Natural killer cell (primary cell): Measurements from ENCODE around the gene STK16. TPM values are rescaled to one million over a fixed set of nuclear protein-coding genes. Genes with fewer than 3 reads are reported as not detected.
A peak's percentile ranks its signal among the peaks of the same experiment; 100 is the strongest.

Experiments
- ATAC-seq, 3 donors: fragments of 150-1000 bp in 2 of 3; fragments of 200-7000 bp in 1 of 3; cut with Tn5 transposase; 1 replicate in 1 of 3; 2 replicates in 2 of 3; pipeline ENCODE4 v1.10.0; 2021; ENCODE audit warnings: mild to moderate bottlenecking in 2 of 3, moderate library complexity in 2 of 3
- DNase-seq, 2 donors: peaks; one replicate each; pipeline versions ENCODE4 v3.0.0 to v3.0.0-alpha.2; 2013 to 2021; ENCODE audit warnings: mixed read lengths in 1 of 2
- H3K27ac ChIP-seq: one replicate; pipeline ENCODE4 v1.5.1; 2013; ENCODE audit warnings: mild to moderate bottlenecking, low read length
- H3K27me3 ChIP-seq: one replicate; pipeline ENCODE4 v1.6.1; 2013; ENCODE audit warnings: low read length; ENCODE audit not compliant: control insufficient read depth, insufficient read depth
- H3K36me3 ChIP-seq: one replicate; pipeline ENCODE4 v1.6.1; 2013; ENCODE audit warnings: low read length; ENCODE audit not compliant: control insufficient read depth, insufficient read depth
- H3K4me1 ChIP-seq: one replicate; pipeline ENCODE4 v1.6.1; 2013; ENCODE audit warnings: low read length; ENCODE audit not compliant: control insufficient read depth, insufficient read depth
- H3K4me3 ChIP-seq: one replicate; pipeline ENCODE4 v1.5.1; 2013; ENCODE audit warnings: low read length
- H3K9me3 ChIP-seq: one replicate; pipeline ENCODE4 v1.6.1; 2013; ENCODE audit warnings: low read length; ENCODE audit not compliant: control insufficient read depth, insufficient read depth
- H3K27ac Mint-ChIP-seq, 2 donors: one replicate each; pipeline ENCODE4 v1.8.0; 2022; ENCODE audit warnings: mild to moderate bottlenecking in 2 of 2, mixed read lengths in 2 of 2, moderate library complexity in 1 of 2
- H3K27me3 Mint-ChIP-seq, 2 donors: one replicate each; pipeline ENCODE4 v1.8.0; 2022; ENCODE audit warnings: low read depth in 2 of 2, mixed read lengths in 2 of 2
- H3K36me3 Mint-ChIP-seq: one replicate; pipeline ENCODE4 v1.8.0; 2022; ENCODE audit warnings: mixed read lengths
- H3K4me1 Mint-ChIP-seq, 2 donors: one replicate each; pipeline ENCODE4 v1.8.0; 2022; ENCODE audit warnings: mixed read lengths in 2 of 2
- H3K4me3 Mint-ChIP-seq: one replicate; pipeline ENCODE4 v1.8.0; 2022; ENCODE audit warnings: mild to moderate bottlenecking, moderate library complexity, mixed read lengths
- H3K9me3 Mint-ChIP-seq, 2 donors: one replicate each; pipeline ENCODE4 v1.8.0; 2022; ENCODE audit warnings: mixed read lengths in 2 of 2
- WGBS: methylation state at CpG from one replicate; pipeline ENCODE4 v1.1.7; 2013; ENCODE audit warnings: missing lambda C conversion rate; ENCODE audit not compliant: insufficient coverage; 5-methylcytosine and 5-hydroxymethylcytosine counted together
- intact Hi-C: fragments of 100-400 bp; cut with micrococcal nuclease; formaldehyde crosslinking; loops from one replicate; pipeline ENCODE4 v1.14.2; 2022
- total RNA-seq, 4 donors: library from RNA; stranded (reverse); fragments of 120-200 nt in 1 of 4; gene quantifications; one replicate each; pipeline versions ENCODE4 v1.2.3 to v1.2.4, GENCODE V29; 2013 to 2022
- TF ChIP-seq, protein P1 (sequence below): fragments of 200-600 bp; IDR thresholded peaks from one replicate; pipeline ENCODE4 v1.8.0; 2022; ENCODE audit warnings: antibody characterized with exemption

The STK16 gene
- total RNA-seq, 3 donors from 2014 or later (not counting 1 experiment from before 2014, with no cell fraction given): 28.7 to 32.5 (median 32.4) TPM

GRCh38 chr2:219277703-219278654 is 32.7 kb downstream of the STK16 start:
- no peaks in the 10 kb centered on the region for H3K27me3 ChIP-seq
- H3K4me3 ChIP-seq: peak overlapping the region; percentile 46
- H3K36me3 Mint-ChIP-seq: no peaks in the 10 kb centered on the region
- H3K36me3 ChIP-seq: peaks cover 25% of the 10 kb centered on the region
- H3K4me1 ChIP-seq: peaks cover 30% of the 10 kb centered on the region
- TF ChIP-seq, protein P1, sequence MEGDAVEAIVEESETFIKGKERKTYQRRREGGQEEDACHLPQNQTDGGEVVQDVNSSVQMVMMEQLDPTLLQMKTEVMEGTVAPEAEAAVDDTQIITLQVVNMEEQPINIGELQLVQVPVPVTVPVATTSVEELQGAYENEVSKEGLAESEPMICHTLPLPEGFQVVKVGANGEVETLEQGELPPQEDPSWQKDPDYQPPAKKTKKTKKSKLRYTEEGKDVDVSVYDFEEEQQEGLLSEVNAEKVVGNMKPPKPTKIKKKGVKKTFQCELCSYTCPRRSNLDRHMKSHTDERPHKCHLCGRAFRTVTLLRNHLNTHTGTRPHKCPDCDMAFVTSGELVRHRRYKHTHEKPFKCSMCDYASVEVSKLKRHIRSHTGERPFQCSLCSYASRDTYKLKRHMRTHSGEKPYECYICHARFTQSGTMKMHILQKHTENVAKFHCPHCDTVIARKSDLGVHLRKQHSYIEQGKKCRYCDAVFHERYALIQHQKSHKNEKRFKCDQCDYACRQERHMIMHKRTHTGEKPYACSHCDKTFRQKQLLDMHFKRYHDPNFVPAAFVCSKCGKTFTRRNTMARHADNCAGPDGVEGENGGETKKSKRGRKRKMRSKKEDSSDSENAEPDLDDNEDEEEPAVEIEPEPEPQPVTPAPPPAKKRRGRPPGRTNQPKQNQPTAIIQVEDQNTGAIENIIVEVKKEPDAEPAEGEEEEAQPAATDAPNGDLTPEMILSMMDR: peak; percentile 97
- intact Hi-C loops: loop anchor here (1.0 kb wide), 1 partner anchor 74 kb away; no protein-coding TSS in a partner anchor
- peak overlapping the region; percentile 97 to 99 for H3K27ac Mint-ChIP-seq
- H3K27ac ChIP-seq: peak overlapping the region; percentile 94
- DNase-seq (peak; percentile 76 to 88), ATAC-seq (no peak)
- H3K4me1 Mint-ChIP-seq: peaks cover 31 to 44% of the 10 kb centered on the region in 2 donors
- no peaks in the 10 kb centered on the region for H3K9me3 Mint-ChIP-seq
- 22% methylated on average over 25 of the region's 25 CpGs for WGBS
- H3K27me3 Mint-ChIP-seq: no peaks in the 10 kb centered on the region
- H3K9me3 ChIP-seq: no peaks in the 10 kb centered on the region
- H3K4me3 Mint-ChIP-seq: peak overlapping the region; percentile 94

GRCh38 chr2:219278655-219279150 is 33.4 kb downstream of the STK16 start:
- Histone ChIP-seq H3K27me3 (no peaks in the 10 kb centered on the region), H3K4me3 (peak overlapping the region; percentile 46), H3K9me3 (no peaks in the 10 kb centered on the region), H3K27ac (peak overlapping the region; percentile 94), H3K4me1 (peaks cover 30% of the 10 kb centered on the region), H3K36me3 (peaks cover 28% of the 10 kb centered on the region)
- H3K9me3 Mint-ChIP-seq: no peaks in the 10 kb centered on the region
- H3K27me3 Mint-ChIP-seq: no peaks in the 10 kb centered on the region
- DNase-seq (no peak), ATAC-seq (no peak)
- intact Hi-C loops: loop anchor here (1.0 kb wide), 7 partner anchors 17 to 118 kb away; partner anchors contain the start of genes ANKZF1, ATG9A, NHEJ1 and ZFAND2B
- H3K4me3 Mint-ChIP-seq: peak overlapping the region; percentile 94
- peak overlapping the region; percentile 97 to 99 for H3K27ac Mint-ChIP-seq
- TF ChIP-seq, protein P1: no peak
- WGBS: 10% methylated on average over 6 of the region's 9 CpGs
- no peaks in the 10 kb centered on the region for H3K36me3 Mint-ChIP-seq
- peaks cover 35 to 47% of the 10 kb centered on the region in 2 donors for H3K4me1 Mint-ChIP-seq

GRCh38 chr2:219279151-219279915 is 34.1 kb downstream of the STK16 start, which contains the start of gene DNAJB2:
Gene DNAJB2, plus strand, starts transcription at chr2:219279366. Its CDS starts 468 bp downstream, at chr2:219279834.
- Histone ChIP-seq H3K36me3 (peaks cover 31% of the 10 kb centered on the region), H3K27me3 (no peaks in the 10 kb centered on the region), H3K9me3 (no peaks in the 10 kb centered on the region), H3K27ac (peak within 1 kb of the TSS; percentile 99), H3K4me1 (peaks cover 30% of the 10 kb centered on the region), H3K4me3 (peak within 1 kb of the TSS; percentile 79)
- 1% methylated on average over 65 of the region's 65 CpGs for WGBS
- DNase-seq (peak; percentile 98 to 99), ATAC-seq (peak; percentile 76 to 93 (median 80))
- Mint-ChIP-seq H3K9me3 (no peaks in the 10 kb centered on the region), H3K27ac (peak within 1 kb of the TSS; percentile 97 to 99), H3K36me3 (no peaks in the 10 kb centered on the region), H3K27me3 (no peaks in the 10 kb centered on the region), H3K4me3 (peak within 1 kb of the TSS; percentile 94), H3K4me1 (peaks cover 35 to 47% of the 10 kb centered on the region in 2 donors)
- intact Hi-C loops: loop anchor here (1.0 kb wide), 7 partner anchors 16 to 119 kb away; partner anchors contain the start of genes ANKZF1, ATG9A, NHEJ1 and ZFAND2B
- TF ChIP-seq, protein P1: no peak
